Stimulated activated CD4-positive, alpha-beta T cell treated with anti-CD3 and anti-CD28 coated beads, Interleukin-4, amount 100 ng/mL, for 4 hours (primary cell): Measurements from ENCODE around the gene TRIM41.
"Not testable (repeated sequence)": the region's sequence is repeated elsewhere in the genome, so short reads cannot be mapped to it uniquely, and the experiment has no call there.

ENCODE experiments used
- DNase-seq, 2 experiments: peaks; one replicate each; pipeline ENCODE4 v3.0.0-alpha.2; 2020

The TRIM41 gene

GRCh38 chr5:181193656-181194055 is 29.4 kb upstream of the TRIM41 start:
- no peak for DNase-seq

- no peak for DNase-seq
Measured at GRCh38 chr5:181194489-181195248, 28.4 kb upstream of the TRIM41 start.

GRCh38 chr5:181195249-181195761 is 27.8 kb upstream of the TRIM41 start:
- DNase-seq = no peak

DNA sequence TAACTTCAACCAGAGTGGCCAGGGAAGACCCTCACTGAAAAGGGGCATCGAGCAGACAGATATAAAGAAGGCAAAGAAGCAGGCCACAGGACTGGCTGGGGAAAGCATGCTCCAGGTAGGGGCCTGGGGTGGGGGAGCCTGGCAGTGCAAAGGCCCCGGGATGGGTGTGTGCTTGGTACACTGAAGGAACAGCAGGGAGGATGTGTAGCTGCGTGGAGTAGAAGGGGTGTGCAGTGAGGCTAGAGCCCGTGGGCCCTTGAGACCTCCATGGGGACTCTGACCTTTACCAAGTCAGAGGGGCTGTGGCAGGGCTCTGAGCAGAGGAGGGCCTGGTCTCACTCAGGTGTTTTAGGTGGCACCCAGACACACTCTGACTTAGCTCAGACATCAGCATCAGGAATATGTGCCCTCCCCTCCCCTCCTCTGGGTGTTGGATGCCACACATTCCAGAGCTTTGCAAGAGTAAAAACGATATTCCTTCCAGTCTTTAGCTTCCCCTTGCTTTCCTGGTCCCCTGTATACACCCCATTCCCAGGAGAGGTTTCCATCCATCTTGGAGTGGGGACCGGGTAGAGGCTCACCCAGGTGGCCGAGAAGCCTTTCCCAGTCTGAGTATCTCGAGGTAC is 25.6 kb upstream of the TRIM41 start:
- no peak for DNase-seq

DNA sequence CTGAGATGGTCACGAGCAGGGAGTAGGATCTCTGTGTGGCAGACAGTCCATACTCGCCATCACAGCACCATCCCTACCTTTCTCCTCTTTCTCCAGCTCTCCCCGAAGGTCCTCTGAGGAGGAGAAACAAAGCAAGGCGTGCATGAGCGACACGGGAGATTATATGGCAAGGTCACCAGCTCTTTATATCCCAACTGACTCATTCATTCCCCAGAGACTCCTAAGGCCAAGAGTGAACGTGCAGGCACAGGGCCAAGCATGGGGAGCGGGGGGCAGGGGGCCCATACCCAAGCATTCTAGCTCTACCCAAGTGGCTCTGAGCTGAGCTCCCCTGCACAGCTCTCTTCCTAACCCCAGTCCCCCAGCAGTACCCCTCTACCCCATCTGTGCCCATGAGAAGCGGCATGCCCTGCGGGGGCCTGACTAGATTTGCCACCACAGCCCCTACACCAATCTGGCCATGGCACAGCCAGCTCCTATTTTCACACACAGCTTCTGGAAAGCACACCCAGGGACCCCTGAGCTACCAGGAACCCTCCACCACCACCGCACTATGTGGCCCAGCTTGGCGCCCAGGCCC is 24.9 kb upstream of the TRIM41 start:
- no peak for DNase-seq

DNA sequence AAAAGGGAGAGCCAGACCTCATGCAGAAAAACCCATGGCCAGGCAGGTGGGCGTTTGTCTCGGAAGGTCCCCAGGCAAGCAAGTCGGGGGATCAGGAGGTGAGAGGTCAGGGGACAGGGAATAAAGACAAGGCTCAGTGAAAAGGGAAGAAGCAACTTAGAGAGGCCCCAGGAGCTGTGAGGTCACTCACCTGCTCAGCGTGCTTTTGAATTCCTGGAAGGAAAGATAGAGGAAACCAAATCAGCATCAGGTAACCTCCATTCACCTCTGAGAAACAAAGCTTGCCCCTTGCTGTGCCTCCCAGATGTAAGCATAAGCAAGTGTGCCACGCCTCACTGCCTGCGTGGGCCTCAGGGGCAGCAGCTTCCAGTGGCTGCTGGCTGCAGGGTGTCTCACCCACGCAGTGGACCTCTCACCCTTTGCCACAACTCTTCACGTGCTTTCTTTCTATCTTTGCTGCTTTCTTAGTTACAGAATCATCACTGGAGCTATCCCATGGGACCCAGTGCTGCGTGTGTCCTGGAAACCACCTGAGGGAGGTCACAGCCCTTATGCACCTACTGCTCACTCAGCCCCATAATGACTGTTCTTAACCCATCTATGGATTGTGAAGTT is 24.1 kb upstream of the TRIM41 start:
- no peak for DNase-seq

DNA sequence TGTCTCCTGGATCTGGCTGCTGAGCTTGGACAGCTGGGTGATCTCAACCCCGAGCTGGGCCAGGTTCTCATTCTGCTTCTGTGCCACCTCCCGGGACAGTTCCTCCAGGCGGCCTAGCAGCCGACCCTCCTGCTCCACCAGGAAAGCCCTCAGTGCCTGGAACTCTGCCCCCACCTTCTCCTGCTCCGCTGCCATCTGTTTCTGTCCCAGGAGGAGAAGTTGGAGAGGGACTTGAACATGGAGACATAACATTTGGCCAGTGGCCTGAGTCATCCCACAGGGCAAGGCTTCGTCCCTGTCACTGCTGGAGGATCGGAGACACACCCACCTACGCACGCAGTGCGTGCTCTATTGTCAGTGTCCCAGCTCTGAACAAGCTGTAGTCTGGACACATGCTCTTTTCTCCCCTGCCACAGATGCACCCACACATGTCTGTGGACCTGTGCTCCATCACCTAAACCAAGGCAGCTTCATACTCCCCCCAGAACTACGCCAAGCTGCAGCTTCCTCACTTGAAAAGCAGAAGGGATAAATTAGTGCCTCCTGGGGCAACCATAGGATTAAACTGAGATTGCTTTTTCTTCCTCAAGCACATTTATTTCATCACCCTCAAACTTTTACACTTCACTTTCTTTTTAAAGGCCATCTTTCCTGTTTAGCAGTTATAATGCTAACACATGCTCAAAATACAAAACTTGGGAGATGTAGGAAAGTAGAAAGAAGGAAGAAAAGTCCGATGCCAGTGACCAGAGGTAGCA is 23.0 kb upstream of the TRIM41 start:
- DNase-seq = no peak

GRCh38 chr5:181200816-181201215 is 22.3 kb upstream of the TRIM41 start:
- no peak for DNase-seq

DNA sequence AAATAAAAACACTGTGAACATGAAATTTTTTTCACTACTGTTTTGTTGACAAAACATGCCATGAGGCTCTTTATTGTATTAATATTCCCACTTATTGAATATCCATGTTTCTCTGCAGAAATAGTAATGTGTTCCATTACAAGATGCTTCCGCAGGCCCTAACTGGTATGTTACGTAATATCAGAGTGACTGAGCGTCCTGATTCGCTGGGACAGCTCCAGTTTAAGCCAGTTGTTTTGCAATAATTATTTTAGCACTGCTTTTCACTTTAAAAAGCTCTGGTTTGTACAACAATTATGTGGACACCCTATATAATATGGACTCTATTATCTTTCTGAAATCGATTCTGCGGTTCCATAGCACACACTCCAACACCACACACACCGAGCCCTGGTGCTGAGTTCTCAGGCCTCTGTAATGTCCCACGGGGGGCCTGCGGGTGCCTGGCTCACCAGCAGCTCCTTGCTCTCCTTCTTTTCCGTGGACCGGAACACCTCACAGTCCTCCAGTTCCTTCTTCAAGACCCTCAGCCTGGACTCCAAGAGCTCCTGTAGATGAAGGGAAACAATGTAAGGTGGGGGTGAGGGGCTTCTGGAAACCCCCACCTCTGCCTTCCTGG is 19.9 kb upstream of the TRIM41 start:
- no peak for DNase-seq

DNA sequence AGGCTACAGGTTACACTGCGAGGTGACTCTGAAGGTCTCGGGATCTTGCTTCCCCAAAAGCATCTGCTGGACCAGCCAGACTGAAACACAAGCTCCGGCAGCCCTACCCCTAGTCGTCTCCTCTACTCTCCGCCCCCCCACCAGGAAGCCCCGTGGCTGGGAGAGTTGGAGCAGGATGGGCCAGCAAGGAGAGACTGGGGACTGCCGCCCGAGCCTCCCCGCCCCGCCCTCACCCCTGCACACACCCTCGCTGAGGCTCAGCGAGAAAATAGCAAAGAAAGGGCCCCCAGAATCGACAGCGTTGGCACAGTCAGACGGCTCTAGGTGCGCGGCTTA is 19.3 kb upstream of the TRIM41 start:
- no peak for DNase-seq

- no peak for DNase-seq
Measured at GRCh38 chr5:181204113-181204825, 18.8 kb upstream of the TRIM41 start.

- peak in 1 of 2 experiments; percentile 34 for DNase-seq
Measured at GRCh38 chr5:181204826-181205760, 18.0 kb upstream of the TRIM41 start, which contains the start of gene TRIM7. Gene TRIM7 (minus strand): TSS chr5:181205196. CDS start chr5:181205110, 86 bp downstream.

DNA sequence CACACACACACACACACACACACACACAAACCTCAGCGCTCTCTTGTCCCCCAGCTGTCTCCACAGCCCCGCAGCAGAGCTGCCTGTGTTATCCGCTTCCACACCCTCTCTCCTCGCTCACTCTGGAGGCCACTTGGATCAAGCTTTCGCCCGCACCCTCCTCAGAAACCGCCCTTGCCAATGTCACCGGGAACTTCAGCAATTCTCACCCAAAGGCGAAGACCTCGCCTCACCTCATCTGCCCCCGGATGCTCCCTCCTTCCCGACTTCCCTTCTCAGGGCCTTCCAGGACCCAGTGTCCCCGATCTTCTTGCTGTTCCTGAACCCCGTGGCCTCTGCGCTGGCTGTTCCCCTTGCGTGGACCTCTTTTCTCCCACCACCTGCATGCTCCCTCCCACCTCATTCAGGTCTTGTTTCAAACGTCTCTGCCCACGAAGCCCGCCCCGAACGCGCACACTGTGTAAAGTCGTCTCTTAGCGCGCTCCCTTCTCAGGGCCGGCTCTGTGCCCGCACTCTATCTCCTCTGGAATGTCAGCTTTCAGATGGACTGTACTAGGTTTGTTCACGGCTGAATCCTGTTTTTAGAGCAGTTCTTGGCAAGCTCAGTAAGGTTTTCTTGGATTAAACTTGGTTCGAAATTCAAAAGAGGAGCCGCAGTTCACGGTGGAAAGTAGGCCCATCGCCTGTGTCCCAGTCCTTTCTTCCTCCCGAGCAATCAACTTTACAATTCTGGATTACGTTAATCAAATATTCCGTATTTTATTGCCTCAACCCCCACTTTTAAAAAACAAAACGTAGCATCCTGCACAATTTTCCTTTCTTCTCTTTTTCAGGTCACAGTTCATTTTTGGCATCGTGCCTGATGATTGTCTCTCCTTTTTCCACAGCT is 17.1 kb upstream of the TRIM41 start:
- peak; percentile 30 to 34 for DNase-seq

DNA sequence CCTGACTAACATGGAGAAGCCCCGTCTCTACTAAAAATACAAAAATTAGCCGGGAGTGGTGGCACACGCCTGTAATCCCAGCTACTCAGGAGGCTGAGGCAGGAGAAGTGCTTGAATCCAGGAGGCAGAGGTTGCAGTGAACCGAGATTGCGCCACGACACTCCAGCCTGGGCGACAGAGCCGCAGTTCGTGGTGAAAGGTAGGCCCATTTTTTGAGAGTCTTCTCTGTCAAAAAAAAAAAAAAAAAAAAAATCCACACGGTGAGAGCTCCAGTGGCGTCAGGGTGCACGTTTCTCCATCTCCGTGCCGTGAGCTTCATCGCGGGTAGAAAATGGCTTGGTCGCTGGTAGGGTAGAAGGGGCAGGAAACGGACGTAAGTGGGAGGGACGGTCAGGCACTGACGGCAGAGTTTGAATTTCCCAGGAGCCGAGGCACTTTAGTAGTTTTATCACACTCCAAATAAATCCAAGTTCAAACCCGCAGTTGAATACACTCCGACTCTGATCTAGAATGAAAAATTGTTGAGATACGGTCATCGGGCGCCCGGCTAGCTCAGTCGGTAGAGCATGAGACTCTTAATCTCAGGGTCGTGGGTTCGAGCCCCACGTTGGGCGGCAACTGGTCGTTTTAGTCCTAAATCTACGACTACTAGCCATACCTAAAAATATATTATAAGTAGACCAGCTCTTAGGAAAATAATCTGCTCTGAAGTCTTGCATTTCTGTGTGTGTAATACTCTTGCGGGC is 15.7 kb upstream of the TRIM41 start:
- DNase-seq = peak; percentile 85 to 93

DNA sequence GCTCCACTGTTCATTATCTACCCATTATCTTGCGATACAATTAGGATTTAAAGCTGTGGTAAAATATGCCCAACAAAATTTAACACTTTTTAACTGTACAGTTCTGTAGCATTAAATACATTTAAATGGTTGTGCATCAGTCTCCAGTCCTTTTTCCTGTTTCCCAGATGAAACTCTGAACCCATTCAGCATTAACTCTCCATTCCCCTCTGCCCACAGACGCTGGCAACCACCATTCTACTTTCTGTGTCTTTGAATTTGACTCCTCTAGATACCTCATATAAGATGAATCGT is 15.2 kb upstream of the TRIM41 start:
- DNase-seq = no peak

- not testable (repeated sequence) for DNase-seq
Measured at GRCh38 chr5:181209006-181209405, 14.1 kb upstream of the TRIM41 start.

- DNase-seq = not testable (repeated sequence)
Measured at GRCh38 chr5:181210148-181210547, 12.9 kb upstream of the TRIM41 start.

GRCh38 chr5:181210698-181211097 is 12.4 kb upstream of the TRIM41 start:
- DNase-seq = not testable (repeated sequence)

GRCh38 chr5:181211208-181211607 is 11.9 kb upstream of the TRIM41 start:
- peak in 1 of 2 experiments; percentile 14 for DNase-seq
